Effector memory CD8-positive, alpha-beta T cell (primary cell): ENCODE measurements around the gene BLCAP.

Source experiments
- ATAC-seq: fragments of 150-1000 bp; cut with Tn5 transposase; replicated peaks from 2 replicates; pipeline ENCODE4 v1.10.0; 2021; ENCODE audit warnings: mild to moderate bottlenecking, moderate library complexity
- DNase-seq, 3 experiments: peaks; one replicate each; pipeline ENCODE4 v3.0.0; 2021
- H3K27ac Mint-ChIP-seq, 2 donors: one replicate each; pipeline ENCODE4 v1.8.0; 2022; ENCODE audit warnings: mild to moderate bottlenecking in 2 of 2, mixed read lengths in 2 of 2, moderate library complexity in 2 of 2
- H3K27me3 Mint-ChIP-seq, 2 donors: one replicate each; pipeline ENCODE4 v1.8.0; 2022; ENCODE audit warnings: mixed read lengths in 2 of 2
- H3K36me3 Mint-ChIP-seq: one replicate; pipeline ENCODE4 v1.8.0; 2022; ENCODE audit warnings: mild to moderate bottlenecking, moderate library complexity, mixed read lengths; ENCODE audit not compliant: insufficient read depth
- H3K4me1 Mint-ChIP-seq, 2 donors: one replicate each; pipeline ENCODE4 v1.8.0; 2022; ENCODE audit warnings: low read depth in 2 of 2, mixed read lengths in 2 of 2
- H3K4me3 Mint-ChIP-seq, 2 donors: one replicate each; pipeline ENCODE4 v1.8.0; 2022; ENCODE audit warnings: mild to moderate bottlenecking in 2 of 2, mixed read lengths in 2 of 2, moderate library complexity in 2 of 2
- H3K9me3 Mint-ChIP-seq, 2 donors: one replicate each; pipeline ENCODE4 v1.8.0; 2022; ENCODE audit warnings: mixed read lengths in 2 of 2

BLCAP gene

GRCh38 chr20:37469531-37469930 is 58.1 kb downstream of the BLCAP start:
- Mint-ChIP-seq H3K4me1 (peaks cover 0 to 1% of the 10 kb centered on the region in 2 donors), H3K36me3 (peaks cover 3% of the 10 kb centered on the region), H3K27me3 (peaks cover 38 to 67% of the 10 kb centered on the region in 2 donors), H3K4me3 (no peak overlapping the region), H3K27ac (no peak overlapping the region), H3K9me3 (no peaks in the 10 kb centered on the region)
- no peak for ATAC-seq
- no peak for DNase-seq

DNA sequence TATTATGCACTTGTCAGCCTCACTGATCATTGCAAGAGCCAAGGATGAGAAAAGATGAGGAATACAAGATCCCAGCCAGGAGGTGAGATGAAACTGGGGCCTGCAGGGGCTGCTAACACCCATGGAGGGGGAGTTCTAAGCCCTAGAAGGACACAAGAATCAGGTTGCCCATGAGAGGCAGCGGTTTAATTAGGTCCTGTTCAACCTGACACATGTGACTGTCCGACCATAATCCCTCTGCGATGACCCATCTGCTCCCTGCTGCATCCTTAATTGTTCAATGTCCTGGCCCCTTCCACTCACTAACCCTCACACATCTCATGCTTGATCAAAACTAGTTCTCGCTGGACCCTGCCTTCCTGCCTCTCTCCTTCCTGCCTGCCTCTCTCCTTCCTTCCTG is 58.8 kb downstream of the BLCAP start:
- H3K27ac Mint-ChIP-seq: no peak overlapping the region

More for the DNA sequence above, 58.8 kb downstream of the BLCAP start:
- ATAC-seq (no peak), DNase-seq (no peak)
- Mint-ChIP-seq H3K27me3 (peaks cover 34 to 63% of the 10 kb centered on the region in 2 donors), H3K36me3 (peaks cover 3% of the 10 kb centered on the region), H3K4me3 (no peak overlapping the region), H3K9me3 (no peaks in the 10 kb centered on the region), H3K4me1 (peaks cover 0 to 1% of the 10 kb centered on the region in 2 donors)
